Gastrocnemius medialis (tissue), 4 donors: ENCODE data around the gene ZNF205. TPM values are rescaled to one million over a fixed set of nuclear protein-coding genes. Genes with fewer than 3 reads are reported as not detected.

Source experiments
- ATAC-seq, 2 donors: fragments of 150-250 bp; one replicate each; pipeline ENCODE4 v1.9.1; 2016
- DNase-seq, 2 donors: peaks; one replicate each; pipeline ENCODE4 v3.0.0-alpha.2; 2019
- H3K27ac ChIP-seq, 4 donors: fragments of 200-600 bp; sonication (generic); 1 replicate in 1 of 4; 2 replicates in 3 of 4; pipeline ENCODE4 v1.5.1; 2016 to 2018; ENCODE audit warnings: mild to moderate bottlenecking in 2 of 4, moderate library complexity in 1 of 4
- H3K27me3 ChIP-seq, 3 donors: fragments of 200-600 bp; sonication (generic) in 2 of 3; 1 replicate in 1 of 3; 2 replicates in 2 of 3; pipeline versions ENCODE4 v1.5.1 to v1.6.0; 2016 to 2019; ENCODE audit warnings: mild to moderate bottlenecking in 1 of 3, moderate library complexity in 1 of 3
- H3K36me3 ChIP-seq, 2 donors: fragments of 200-600 bp; sonication (generic) in 1 of 2; one replicate each; pipeline ENCODE4 v1.5.1; 2017 to 2018
- H3K4me1 ChIP-seq, 2 donors: fragments of 200-600 bp; sonication (generic) in 1 of 2; one replicate each; pipeline ENCODE4 v1.5.1; 2016 to 2017; ENCODE audit warnings: mild to moderate bottlenecking in 2 of 2
- H3K4me3 ChIP-seq, 4 donors: fragments of 200-600 bp; sonication (generic) in 3 of 4; 1 replicate in 1 of 4; 2 replicates in 3 of 4; pipeline ENCODE4 v1.5.1; 2016 to 2019; ENCODE audit warnings: mild to moderate bottlenecking in 2 of 4
- H3K9me3 ChIP-seq, 3 donors: fragments of 200-600 bp; sonication (generic) in 2 of 3; 1 replicate in 1 of 3; 2 replicates in 2 of 3; pipeline ENCODE4 v1.5.1; 2016 to 2019
- POLR2A ChIP-seq, 2 donors: fragments of 450-650 bp; IDR thresholded peaks; one replicate each; pipeline ENCODE4 v1.6.1; 2017; ENCODE audit warnings: antibody characterized with exemption in 2 of 2, mild to moderate bottlenecking in 2 of 2, moderate library complexity in 2 of 2
- in situ Hi-C, 4 donors: fragments of 200-750 bp; cut with MboI; loops; one replicate each; pipeline versions ENCODE4 v1.15.0 to v1.8.0; 2017; ENCODE audit warnings: low sequenced_read_pairs in 4 of 4
- intact Hi-C: fragments of 100-400 bp; cut with DNase I; formaldehyde crosslinking; loops from one replicate; pipeline ENCODE4 v1.15.1; 2023; ENCODE audit warnings: low total_unique reads
- total RNA-seq, 4 donors: library from RNA; depleted of rRNA; stranded (reverse); fragments of >200 nt; gene quantifications; one replicate each; pipeline versions ENCODE4 v1.1.0 to v1.2.3, GENCODE V29; 2016
- TF ChIP-seq, protein P1 (sequence below), 5 experiments: fragments of 450-650 bp in 3 of 5; fragments of 200-600 bp in 2 of 5; sonication (generic) in 2 of 5; IDR thresholded peaks in 4 of 5; conservative IDR thresholded peaks in 1 of 5; 1 replicate in 4 of 5; 2 replicates in 1 of 5; pipeline ENCODE4 v1.5.1; 2016 to 2019; ENCODE audit warnings: antibody characterized with exemption in 5 of 5, mild to moderate bottlenecking in 3 of 5, moderate library complexity in 3 of 5

ZNF205 gene
- total RNA-seq, 4 donors from 2014 or later, result 4.8 to 10.8 (median 6.1) TPM

GRCh38 chr16:3155181-3155580 is 42.8 kb downstream of the ZNF205 start:
- TF ChIP-seq, protein P1, sequence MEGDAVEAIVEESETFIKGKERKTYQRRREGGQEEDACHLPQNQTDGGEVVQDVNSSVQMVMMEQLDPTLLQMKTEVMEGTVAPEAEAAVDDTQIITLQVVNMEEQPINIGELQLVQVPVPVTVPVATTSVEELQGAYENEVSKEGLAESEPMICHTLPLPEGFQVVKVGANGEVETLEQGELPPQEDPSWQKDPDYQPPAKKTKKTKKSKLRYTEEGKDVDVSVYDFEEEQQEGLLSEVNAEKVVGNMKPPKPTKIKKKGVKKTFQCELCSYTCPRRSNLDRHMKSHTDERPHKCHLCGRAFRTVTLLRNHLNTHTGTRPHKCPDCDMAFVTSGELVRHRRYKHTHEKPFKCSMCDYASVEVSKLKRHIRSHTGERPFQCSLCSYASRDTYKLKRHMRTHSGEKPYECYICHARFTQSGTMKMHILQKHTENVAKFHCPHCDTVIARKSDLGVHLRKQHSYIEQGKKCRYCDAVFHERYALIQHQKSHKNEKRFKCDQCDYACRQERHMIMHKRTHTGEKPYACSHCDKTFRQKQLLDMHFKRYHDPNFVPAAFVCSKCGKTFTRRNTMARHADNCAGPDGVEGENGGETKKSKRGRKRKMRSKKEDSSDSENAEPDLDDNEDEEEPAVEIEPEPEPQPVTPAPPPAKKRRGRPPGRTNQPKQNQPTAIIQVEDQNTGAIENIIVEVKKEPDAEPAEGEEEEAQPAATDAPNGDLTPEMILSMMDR (IDR thresholded peaks at IDR 0.05 in 4 of 5, conservative IDR thresholded peaks at IDR 0.05 in 1 of 5), result no peak
- TF ChIP-seq POLR2A (IDR thresholded peaks at IDR 0.05), result no peak

DNA sequence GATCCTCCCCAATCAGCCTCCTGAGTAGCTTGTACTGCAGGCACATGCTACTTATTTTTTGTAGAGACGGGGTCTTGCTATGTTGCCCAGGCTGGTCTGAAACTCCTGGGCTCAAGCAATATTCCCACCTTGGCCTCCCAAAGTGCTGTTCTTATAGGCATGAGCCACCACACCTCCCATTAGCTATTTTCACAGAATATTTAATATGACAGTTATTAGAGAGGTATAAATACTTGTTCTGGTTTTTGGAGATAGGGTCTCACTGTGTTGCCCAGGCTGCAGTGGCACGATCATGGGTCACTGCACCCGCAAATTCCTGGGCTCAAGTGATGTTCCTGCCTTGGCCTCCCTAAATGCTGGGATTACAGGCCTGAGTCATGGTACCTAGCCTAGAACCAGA is 43.6 kb downstream of the ZNF205 start:
- Histone ChIP-seq H3K27ac (no peak overlapping the region), H3K36me3 (no peaks in the 10 kb centered on the region), H3K27me3 (peaks cover 42 to 60% (median 59%) of the 10 kb centered on the region in 3 donors), H3K9me3 (no peaks in the 10 kb centered on the region), H3K4me3 (no peak overlapping the region), H3K4me1 (peaks cover 7 to 18% of the 10 kb centered on the region in 2 donors)
- in situ Hi-C loops (no loop called here), intact Hi-C loops (loop anchor here (10.0 kb wide), 1 partner anchor 349 kb away; the partner anchor contains the start of gene CLUAP1)
- ATAC-seq, result no peak
- no peak for DNase-seq
- TF ChIP-seq, protein P1 (IDR thresholded peaks at IDR 0.05 in 4 of 5, conservative IDR thresholded peaks at IDR 0.05 in 1 of 5), result no peak
- TF ChIP-seq POLR2A (IDR thresholded peaks at IDR 0.05), result no peak

More at GRCh38 chr16:3155181-3155580, 42.8 kb downstream of the ZNF205 start:
- DNase-seq (no peak), ATAC-seq (no peak)
- in situ Hi-C loops (no loop called here), intact Hi-C loops (loop anchor here (10.0 kb wide), 1 partner anchor 350 kb away; the partner anchor contains the start of gene CLUAP1)
- Histone ChIP-seq H3K9me3 (no peaks in the 10 kb centered on the region), H3K27me3 (peaks cover 42 to 59% (median 51%) of the 10 kb centered on the region in 3 donors), H3K27ac (no peak overlapping the region), H3K36me3 (no peaks in the 10 kb centered on the region), H3K4me3 (no peak overlapping the region), H3K4me1 (peaks cover 7 to 18% of the 10 kb centered on the region in 2 donors)

DNA sequence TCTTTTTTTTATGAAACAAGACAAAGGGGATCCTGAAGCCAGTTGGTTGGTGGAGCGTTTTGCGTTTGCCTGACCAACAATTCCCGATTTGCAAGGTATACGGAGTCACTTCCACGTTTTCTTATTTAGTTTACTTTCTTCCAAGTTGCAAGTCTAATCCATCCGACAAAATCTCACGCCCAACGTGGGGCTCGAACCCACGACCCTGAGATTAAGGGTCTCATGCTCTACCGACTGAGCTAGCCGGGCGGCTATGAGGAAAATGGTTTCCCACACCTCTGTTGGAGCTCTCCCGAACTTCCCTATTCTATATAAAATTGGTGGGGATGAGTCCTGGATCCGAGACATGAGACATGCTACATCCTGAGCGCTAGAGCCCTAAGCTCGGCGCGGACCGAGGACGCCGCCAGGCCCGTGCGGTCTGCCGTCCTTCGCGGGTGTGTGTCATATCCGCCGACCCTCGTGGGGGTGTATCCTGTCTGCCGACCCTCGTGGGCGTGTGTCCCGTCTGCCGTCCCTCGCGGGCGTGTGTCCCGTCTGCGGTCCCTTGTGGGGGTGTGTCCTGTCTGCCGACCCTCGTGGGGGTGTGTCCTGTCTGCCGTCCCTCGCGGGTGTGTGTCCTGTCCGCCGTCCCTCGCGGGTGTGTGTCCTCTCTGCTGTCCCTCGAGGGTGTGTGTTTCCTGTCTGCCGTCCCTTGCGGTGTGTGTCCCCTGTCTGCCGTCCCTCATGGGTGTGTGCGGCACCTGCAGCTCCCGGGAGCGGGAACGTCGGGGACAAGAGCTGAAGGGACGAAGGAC is 45.0 kb downstream of the ZNF205 start:
- in situ Hi-C loops (no loop called here), intact Hi-C loops (loop anchor here (1.0 to 10.0 kb wide), 2 partner anchors 7 to 347 kb away; partner anchors contain the start of gene CLUAP1)
- no peaks in the 10 kb centered on the region for H3K9me3 ChIP-seq
- no peak for TF ChIP-seq POLR2A (IDR thresholded peaks at IDR 0.05)
- TF ChIP-seq, protein P1 (IDR thresholded peaks at IDR 0.05 in 4 of 5, conservative IDR thresholded peaks at IDR 0.05 in 1 of 5), result no peak
- H3K4me1 ChIP-seq, result peaks cover 3 to 15% of the 10 kb centered on the region in 2 donors
- ATAC-seq (peak; percentile 6), DNase-seq (no peak)
- peak overlapping the region; percentile 74 to 80 (median 75) for H3K27ac ChIP-seq
- peak overlapping the region; percentile 60 to 92 (median 70) for H3K4me3 ChIP-seq
- H3K27me3 ChIP-seq, result peaks cover 47 to 69% (median 58%) of the 10 kb centered on the region in 3 donors
- H3K36me3 ChIP-seq, result no peaks in the 10 kb centered on the region

- DNase-seq, result no peak
- peak; percentile 23 to 48 for ATAC-seq
- peaks cover 3 to 15% of the 10 kb centered on the region in 2 donors for H3K4me1 ChIP-seq
- peaks cover 51 to 69% (median 59%) of the 10 kb centered on the region in 3 donors for H3K27me3 ChIP-seq
- no peak for TF ChIP-seq POLR2A (IDR thresholded peaks at IDR 0.05)
- TF ChIP-seq, protein P1 (IDR thresholded peaks at IDR 0.05 in 4 of 5, conservative IDR thresholded peaks at IDR 0.05 in 1 of 5), result no peak
- peak overlapping the region; percentile 74 to 80 (median 75) for H3K27ac ChIP-seq
- H3K9me3 ChIP-seq, result no peaks in the 10 kb centered on the region
- intact Hi-C loops, result loop anchor here (1.0 to 10.0 kb wide), 2 partner anchors 8 to 347 kb away; partner anchors contain the start of gene CLUAP1
- no peaks in the 10 kb centered on the region for H3K36me3 ChIP-seq
- in situ Hi-C loops, result no loop called here
- H3K4me3 ChIP-seq, result peak overlapping the region; percentile 60 to 92 (median 70)
Observed at GRCh38 chr16:3158026-3158509, 45.7 kb downstream of the ZNF205 start.
